Ovary (tissue), 3 donors: ENCODE measurements around the gene ALLC.
"Not testable (repeated sequence)": the region's sequence is repeated elsewhere in the genome, so short reads cannot be mapped to it uniquely, and the experiment has no call there.

Source experiments
- CTCF ChIP-seq, 3 donors: fragments of 450-650 bp in 2 of 3; fragments of 200-600 bp in 1 of 3; IDR thresholded peaks; one replicate each; pipeline versions ENCODE4 v1.5.1 to v1.8.0; 2016 to 2022; ENCODE audit warnings: antibody characterized with exemption in 3 of 3, mild to moderate bottlenecking in 1 of 3
- EP300 ChIP-seq: sonication (generic); formaldehyde crosslinking; IDR thresholded peaks from one replicate; pipeline ENCODE4 v1.6.1; 2017; ENCODE audit warnings: antibody characterized with exemption
- POLR2A ChIP-seq: fragments of 450-650 bp; IDR thresholded peaks from one replicate; pipeline ENCODE4 v1.6.1; 2017; ENCODE audit warnings: antibody characterized with exemption, mild to moderate bottlenecking, moderate library complexity
- donor health status: DM: no; HTN: no; CAD: no.

- not testable (repeated sequence) for TF ChIP-seq CTCF (IDR thresholded peaks at IDR 0.05); POLR2A; EP300
Measured at GRCh38 chr2:3616435-3617197, 41.4 kb upstream of the ALLC start.
